ENCODE data around the gene COL16A1. TPM values are rescaled to one million over a fixed set of nuclear protein-coding genes. Genes with fewer than 3 reads are reported as not detected.
A peak's percentile ranks its signal among the peaks of the same experiment; 100 is the strongest.

Gene COL16A1
- total RNA-seq, 4 donors from 2014 or later, result 4.3 to 11.4 (median 5.3) TPM

DNA sequence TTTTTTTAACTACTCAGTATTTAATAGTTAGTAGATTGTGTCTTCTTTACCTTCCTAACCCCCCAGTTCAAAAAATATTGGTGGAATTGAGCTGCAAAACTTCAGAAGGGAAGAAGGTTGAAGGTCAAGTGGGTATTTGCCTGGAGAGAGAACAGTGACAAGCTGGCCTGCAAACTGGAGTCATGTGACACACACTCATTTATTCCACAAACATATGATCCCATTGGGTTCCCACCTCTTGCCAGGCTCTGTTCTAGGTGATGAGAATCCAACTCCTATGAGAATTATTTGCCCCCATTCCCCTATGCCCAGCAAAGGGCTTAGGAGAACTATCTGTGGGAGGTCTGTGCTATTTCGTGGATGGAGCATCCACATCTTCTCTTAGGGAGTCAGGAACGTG, 55.6 kb downstream of the COL16A1 start:
- no peak for TF ChIP-seq POLR2A (IDR thresholded peaks at IDR 0.05)
- TF ChIP-seq, protein P1, sequence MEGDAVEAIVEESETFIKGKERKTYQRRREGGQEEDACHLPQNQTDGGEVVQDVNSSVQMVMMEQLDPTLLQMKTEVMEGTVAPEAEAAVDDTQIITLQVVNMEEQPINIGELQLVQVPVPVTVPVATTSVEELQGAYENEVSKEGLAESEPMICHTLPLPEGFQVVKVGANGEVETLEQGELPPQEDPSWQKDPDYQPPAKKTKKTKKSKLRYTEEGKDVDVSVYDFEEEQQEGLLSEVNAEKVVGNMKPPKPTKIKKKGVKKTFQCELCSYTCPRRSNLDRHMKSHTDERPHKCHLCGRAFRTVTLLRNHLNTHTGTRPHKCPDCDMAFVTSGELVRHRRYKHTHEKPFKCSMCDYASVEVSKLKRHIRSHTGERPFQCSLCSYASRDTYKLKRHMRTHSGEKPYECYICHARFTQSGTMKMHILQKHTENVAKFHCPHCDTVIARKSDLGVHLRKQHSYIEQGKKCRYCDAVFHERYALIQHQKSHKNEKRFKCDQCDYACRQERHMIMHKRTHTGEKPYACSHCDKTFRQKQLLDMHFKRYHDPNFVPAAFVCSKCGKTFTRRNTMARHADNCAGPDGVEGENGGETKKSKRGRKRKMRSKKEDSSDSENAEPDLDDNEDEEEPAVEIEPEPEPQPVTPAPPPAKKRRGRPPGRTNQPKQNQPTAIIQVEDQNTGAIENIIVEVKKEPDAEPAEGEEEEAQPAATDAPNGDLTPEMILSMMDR (IDR thresholded peaks at IDR 0.05 in 4 of 5, conservative IDR thresholded peaks at IDR 0.05 in 1 of 5), result no peak
- intact Hi-C loops (cut with DNase I; ENCODE audit: low total_unique reads), result loop anchor here (10.0 kb wide), 1 partner anchor 307 kb away; no protein-coding TSS in a partner anchor
- peak overlapping the region in 3 of 4 donors; percentile 58 to 65 (median 63) for H3K27ac ChIP-seq
- H3K4me3 ChIP-seq, result no peak overlapping the region
- ATAC-seq (no peak), DNase-seq (no peak)
- H3K27me3 ChIP-seq, result no peaks in the 10 kb centered on the region
- no peaks in the 10 kb centered on the region for H3K9me3 ChIP-seq
- no peaks in the 10 kb centered on the region for H3K36me3 ChIP-seq
- H3K4me1 ChIP-seq, result peaks cover 13 to 24% of the 10 kb centered on the region in 2 donors
- in situ Hi-C loops (cut with MboI; ENCODE audit: low sequenced_read_pairs in 4 of 4), result no loop called here

DNA sequence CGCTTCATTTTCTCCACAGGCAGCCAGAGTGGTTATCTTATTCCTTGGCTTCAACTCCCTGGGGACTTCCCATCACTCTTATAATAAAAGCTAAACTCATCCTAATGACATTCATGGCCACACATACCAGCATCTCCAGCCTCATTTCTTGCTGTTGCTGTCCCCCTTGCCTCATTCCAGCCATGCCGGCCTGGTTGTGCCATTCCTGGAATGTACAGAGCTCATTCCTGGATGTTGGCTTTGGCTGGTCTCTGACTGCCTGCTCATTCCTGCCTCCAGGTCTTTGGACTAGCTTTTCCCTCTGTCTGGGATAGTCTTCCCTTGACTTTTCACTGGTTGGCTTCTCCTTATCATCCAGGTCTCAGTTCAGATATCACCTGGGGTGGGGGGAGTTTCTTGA, 56.7 kb downstream of the COL16A1 start:
- no peaks in the 10 kb centered on the region for H3K9me3 ChIP-seq

DNA sequence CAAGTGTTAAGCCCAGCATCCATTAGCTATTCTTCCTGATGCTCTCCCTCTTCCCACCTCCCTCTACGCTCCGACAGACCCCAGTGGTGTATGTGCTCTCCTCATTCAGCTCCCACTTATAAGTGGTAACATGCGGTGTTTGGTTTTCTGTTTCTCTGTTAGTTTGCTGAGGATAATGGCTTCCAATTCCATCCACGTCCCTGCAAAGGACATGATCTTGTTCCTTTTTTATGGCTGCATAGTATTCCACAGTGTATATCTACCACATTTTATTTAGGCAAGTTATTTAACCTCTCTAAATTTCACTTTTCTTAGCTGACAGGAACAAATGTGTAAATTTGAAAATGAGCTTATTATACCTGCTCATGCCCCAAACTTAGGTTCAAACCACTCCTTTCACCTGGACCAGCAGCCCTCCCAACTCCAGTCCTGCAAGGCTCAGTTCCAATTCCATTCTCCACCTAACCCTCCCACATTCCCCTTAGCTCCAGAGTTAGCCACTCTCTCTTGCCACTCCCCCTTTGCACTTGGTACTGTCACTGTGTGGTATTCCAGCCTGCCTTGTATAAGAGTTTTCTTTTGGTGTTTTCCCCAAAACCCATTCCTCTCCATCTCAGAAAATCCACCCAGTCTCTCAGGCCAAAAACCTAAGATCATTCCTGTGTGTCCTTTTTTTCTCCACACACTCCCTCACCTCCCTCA, 57.4 kb downstream of the COL16A1 start:
- intact Hi-C loops (cut with DNase I; ENCODE audit: low total_unique reads), result loop anchor here (10.0 kb wide), 1 partner anchor 308 kb away; no protein-coding TSS in a partner anchor
- H3K4me1 ChIP-seq, result peaks cover 31 to 42% of the 10 kb centered on the region in 2 donors

More for the DNA sequence above, 56.7 kb downstream of the COL16A1 start:
- intact Hi-C loops (cut with DNase I; ENCODE audit: low total_unique reads) (loop anchor here (10.0 kb wide), 1 partner anchor 308 kb away; no protein-coding TSS in a partner anchor), in situ Hi-C loops (cut with MboI; ENCODE audit: low sequenced_read_pairs in 4 of 4) (no loop called here)
- no peaks in the 10 kb centered on the region for H3K27me3 ChIP-seq
- H3K4me3 ChIP-seq, result no peak overlapping the region
- TF ChIP-seq, protein P1 (IDR thresholded peaks at IDR 0.05 in 4 of 5, conservative IDR thresholded peaks at IDR 0.05 in 1 of 5), result no peak
- no peak for TF ChIP-seq POLR2A (IDR thresholded peaks at IDR 0.05)
- no peak for DNase-seq
- H3K4me1 ChIP-seq, result peaks cover 24 to 35% of the 10 kb centered on the region in 2 donors
- ATAC-seq, result no peak
- H3K27ac ChIP-seq, result peak overlapping the region; percentile 6 to 65 (median 60)
- H3K36me3 ChIP-seq, result no peaks in the 10 kb centered on the region

DNA sequence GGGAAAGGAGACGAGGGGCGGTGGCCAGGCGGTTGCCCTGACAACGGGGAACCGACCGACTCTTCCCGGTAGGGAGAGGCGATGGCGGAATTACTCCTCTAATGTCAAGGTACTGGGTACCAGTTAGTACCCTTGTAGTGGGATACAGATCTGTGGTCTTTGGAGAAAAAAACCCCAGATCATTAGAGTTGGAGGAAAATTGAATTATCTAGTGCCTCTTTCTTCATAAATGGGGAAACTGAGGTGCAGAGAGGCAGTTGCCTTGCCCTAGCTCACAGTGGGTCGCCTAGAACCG, 58.6 kb downstream of the COL16A1 start:
- H3K4me1 ChIP-seq, result peaks cover 43 to 49% of the 10 kb centered on the region in 2 donors
- ATAC-seq, result no peak
- peak overlapping the region; percentile 72 to 96 (median 79) for H3K4me3 ChIP-seq
- TF ChIP-seq, protein P1 (IDR thresholded peaks at IDR 0.05 in 4 of 5, conservative IDR thresholded peaks at IDR 0.05 in 1 of 5), result no peak
- TF ChIP-seq POLR2A (IDR thresholded peaks at IDR 0.05), result no peak
- no peaks in the 10 kb centered on the region for H3K36me3 ChIP-seq
- peak overlapping the region; percentile 87 to 99 (median 96) for H3K27ac ChIP-seq
- no peak for DNase-seq
- no peaks in the 10 kb centered on the region for H3K27me3 ChIP-seq
- in situ Hi-C loops (cut with MboI; ENCODE audit: low sequenced_read_pairs in 4 of 4) (no loop called here), intact Hi-C loops (cut with DNase I; ENCODE audit: low total_unique reads) (loop anchor here (10.0 kb wide), 1 partner anchor 310 kb away; no protein-coding TSS in a partner anchor)
- no peaks in the 10 kb centered on the region for H3K9me3 ChIP-seq

More for the DNA sequence above, 57.4 kb downstream of the COL16A1 start:
- in situ Hi-C loops (cut with MboI; ENCODE audit: low sequenced_read_pairs in 4 of 4), result no loop called here
- no peaks in the 10 kb centered on the region for H3K9me3 ChIP-seq
- no peaks in the 10 kb centered on the region for H3K27me3 ChIP-seq
- no peak overlapping the region for H3K4me3 ChIP-seq
- DNase-seq (no peak), ATAC-seq (no peak)
- TF ChIP-seq, protein P1 (IDR thresholded peaks at IDR 0.05 in 4 of 5, conservative IDR thresholded peaks at IDR 0.05 in 1 of 5), result no peak
- no peak for TF ChIP-seq POLR2A (IDR thresholded peaks at IDR 0.05)
- peak overlapping the region in 2 of 4 donors; percentile 63 to 98 for H3K27ac ChIP-seq
- no peaks in the 10 kb centered on the region for H3K36me3 ChIP-seq

All from gastrocnemius medialis (tissue), 4 donors.